ENCODE measurements around the gene COQ8A. TPM values are rescaled to one million over a fixed set of nuclear protein-coding genes. Genes with fewer than 3 reads are reported as not detected.

Gene COQ8A
- total RNA-seq (2014; rRNA removed; shearing (Covaris generic)) (8.3 and 10.5 TPM in 2 replicates), polyA plus RNA-seq (2016; fragmentation: Nextera tagmentation; extraction: Ambion mirVana) (7.9 and 8.7 TPM in 2 replicates)

- H4K20me1 ChIP-seq (ENCODE audit: insufficient read depth), result no peaks in the 10 kb centered on the region
- peak within 1 kb of the TSS; percentile 85 for H3K4me3 ChIP-seq
- H3K9ac ChIP-seq, result peak within 1 kb of the TSS; percentile 95
- no peaks in the 10 kb centered on the region for H3K9me3 ChIP-seq (ENCODE audit: low read depth)
- no peaks in the 10 kb centered on the region for H3F3A ChIP-seq (ENCODE audit: insufficient read depth)
- no peaks in the 10 kb centered on the region for H3K36me3 ChIP-seq (ENCODE audit: low read depth)
- H3K27ac ChIP-seq, result peak within 1 kb of the TSS; percentile 94
- H3K9me2 ChIP-seq (ENCODE audit: insufficient read depth), result no peaks in the 10 kb centered on the region
- DNase-seq, result peak; percentile 100
- peak within 1 kb of the TSS; percentile 95 for H3K4me2 ChIP-seq (ENCODE audit: unreplicated experiment)
- no peaks in the 10 kb centered on the region for H3K27me3 ChIP-seq (replicated peaks; ENCODE audit: insufficient read depth)
- H3K79me2 ChIP-seq (ENCODE audit: insufficient read depth), result no peaks in the 10 kb centered on the region
- TF ChIP-seq EZH2phosphoT487 (IDR thresholded peaks at IDR 0.05; ENCODE audit: insufficient read depth, low read depth), result no peak
- TF ChIP-seq EZH2 (IDR thresholded peaks at IDR 0.05; ENCODE audit: insufficient read depth, poor library complexity, severe bottlenecking), result no peak
- 0 to 1% methylated on average over 63 to 70 of the region's 73 CpGs for WGBS, 2 experiments (ENCODE audit: low coverage in 1 of 2, low lambda C conversion rate in 2 of 2, missing lambda C conversion rate in 2 of 2)
- H2AFZ ChIP-seq, result peak within 1 kb of the TSS; percentile 98
- H3K4me1 ChIP-seq (ENCODE audit: insufficient read depth), result peaks cover 8% of the 10 kb centered on the region
- in situ Hi-C loops (cut with MboI), result no loop called here
Observed at GRCh38 chr1:226940029-226940805, at the start of gene COQ8A. TSS of gene COQ8A (plus strand) at chr1:226940294. CDS start at chr1:226961386, 21,092 bp downstream.

DNA sequence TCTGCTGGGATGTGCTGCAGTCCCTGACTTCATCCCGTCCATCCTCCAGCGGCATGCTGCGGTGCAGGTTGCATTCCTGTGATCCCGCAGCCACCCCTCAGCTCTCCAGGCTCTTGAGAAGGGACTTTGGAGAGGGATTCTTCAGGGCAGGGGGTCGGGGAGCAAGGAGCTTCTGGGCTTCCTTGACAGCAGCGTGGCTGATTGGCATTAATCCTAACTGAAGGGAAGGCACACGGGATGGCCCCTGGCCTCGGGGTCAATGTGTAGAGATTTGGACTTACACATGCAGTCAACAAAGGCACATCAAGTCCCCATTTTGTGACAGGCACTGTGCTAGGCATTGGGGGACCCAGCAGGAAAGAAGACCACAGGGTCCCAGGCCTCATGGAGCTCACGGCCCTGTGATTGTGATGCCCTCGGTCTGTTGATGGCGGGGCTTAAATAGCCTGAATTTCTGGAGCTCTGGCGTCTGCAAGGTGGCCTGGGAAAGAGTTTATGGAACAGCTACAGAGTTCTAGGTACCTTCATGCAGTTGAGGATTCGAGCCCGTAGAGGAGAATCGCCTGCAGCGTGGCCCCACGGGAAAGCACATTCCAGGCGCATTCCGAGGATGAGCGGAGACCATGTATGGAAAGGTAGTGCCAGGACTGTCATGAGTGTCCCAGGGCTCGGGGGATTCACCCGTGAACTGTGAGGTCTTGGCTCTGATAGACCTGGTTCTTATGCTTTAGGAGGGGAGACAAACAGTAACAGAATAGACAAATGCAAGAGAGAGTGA is 49.6 kb upstream of the COQ8A start:
- no peak for TF ChIP-seq EZH2 (IDR thresholded peaks at IDR 0.05; ENCODE audit: insufficient read depth, poor library complexity, severe bottlenecking)
- no peak for TF ChIP-seq EZH2phosphoT487 (IDR thresholded peaks at IDR 0.05; ENCODE audit: insufficient read depth, low read depth)
- H3K9ac ChIP-seq, result no peak overlapping the region
- no peaks in the 10 kb centered on the region for H3K4me1 ChIP-seq (ENCODE audit: insufficient read depth)
- H4K20me1 ChIP-seq (ENCODE audit: insufficient read depth), result no peaks in the 10 kb centered on the region
- WGBS, 2 experiments (ENCODE audit: low coverage in 1 of 2, low lambda C conversion rate in 2 of 2, missing lambda C conversion rate in 2 of 2), result 88 to 89% methylated on average over 22 of the region's 22 CpGs
- H3K36me3 ChIP-seq (ENCODE audit: low read depth), result no peaks in the 10 kb centered on the region
- in situ Hi-C loops (cut with MboI), result no loop called here
- H3F3A ChIP-seq (ENCODE audit: insufficient read depth), result no peaks in the 10 kb centered on the region
- no peak for DNase-seq
- H3K9me2 ChIP-seq (ENCODE audit: insufficient read depth), result no peaks in the 10 kb centered on the region
- H3K9me3 ChIP-seq (ENCODE audit: low read depth), result no peaks in the 10 kb centered on the region
- H3K4me3 ChIP-seq, result no peak overlapping the region
- H3K27me3 ChIP-seq (replicated peaks; ENCODE audit: insufficient read depth), result no peaks in the 10 kb centered on the region
- H3K27ac ChIP-seq, result no peak overlapping the region
- H3K79me2 ChIP-seq (ENCODE audit: insufficient read depth), result no peaks in the 10 kb centered on the region
- H3K4me2 ChIP-seq (ENCODE audit: unreplicated experiment), result no peak overlapping the region
- no peak overlapping the region for H2AFZ ChIP-seq

DNA sequence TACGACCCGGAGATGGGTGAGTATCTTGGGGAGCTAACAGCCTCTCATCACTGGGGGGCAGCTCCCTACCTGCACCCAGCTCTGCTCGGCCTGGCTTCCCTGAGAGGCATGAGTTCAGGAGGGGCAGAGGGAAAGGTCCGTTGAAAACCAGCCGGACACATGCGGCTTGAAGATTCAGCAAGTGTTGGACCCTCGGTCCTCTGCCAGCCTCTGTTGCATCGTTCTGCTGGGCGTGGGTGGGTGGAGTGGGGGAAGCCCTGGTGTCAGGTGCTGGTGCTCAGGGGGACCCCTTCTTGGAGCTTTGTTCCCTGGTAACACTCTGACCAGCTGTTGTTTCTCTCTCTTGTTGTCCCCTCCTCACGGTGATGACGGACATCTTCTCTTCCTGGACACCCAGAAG is 48.7 kb upstream of the COQ8A start:
- Histone ChIP-seq H3K9ac (no peak overlapping the region), H3K79me2 (ENCODE audit: insufficient read depth) (no peaks in the 10 kb centered on the region), H2AFZ (no peak overlapping the region), H3K9me3 (ENCODE audit: low read depth) (no peaks in the 10 kb centered on the region), H3K4me2 (ENCODE audit: unreplicated experiment) (no peak overlapping the region), H3K4me3 (no peak overlapping the region), H3F3A (ENCODE audit: insufficient read depth) (no peaks in the 10 kb centered on the region), H3K36me3 (ENCODE audit: low read depth) (no peaks in the 10 kb centered on the region), H3K9me2 (ENCODE audit: insufficient read depth) (no peaks in the 10 kb centered on the region), H3K4me1 (ENCODE audit: insufficient read depth) (no peaks in the 10 kb centered on the region), H3K27ac (no peak overlapping the region), H3K27me3 (replicated peaks; ENCODE audit: insufficient read depth) (no peaks in the 10 kb centered on the region), H4K20me1 (ENCODE audit: insufficient read depth) (no peaks in the 10 kb centered on the region)
- WGBS, 2 experiments (ENCODE audit: low coverage in 1 of 2, low lambda C conversion rate in 2 of 2, missing lambda C conversion rate in 2 of 2), result 85% methylated on average over 11 of the region's 11 CpGs
- in situ Hi-C loops (cut with MboI), result no loop called here
- DNase-seq, result no peak
- TF ChIP-seq EZH2phosphoT487 (IDR thresholded peaks at IDR 0.05; ENCODE audit: insufficient read depth, low read depth) (no peak), EZH2 (IDR thresholded peaks at IDR 0.05; ENCODE audit: insufficient read depth, poor library complexity, severe bottlenecking) (no peak)

DNA sequence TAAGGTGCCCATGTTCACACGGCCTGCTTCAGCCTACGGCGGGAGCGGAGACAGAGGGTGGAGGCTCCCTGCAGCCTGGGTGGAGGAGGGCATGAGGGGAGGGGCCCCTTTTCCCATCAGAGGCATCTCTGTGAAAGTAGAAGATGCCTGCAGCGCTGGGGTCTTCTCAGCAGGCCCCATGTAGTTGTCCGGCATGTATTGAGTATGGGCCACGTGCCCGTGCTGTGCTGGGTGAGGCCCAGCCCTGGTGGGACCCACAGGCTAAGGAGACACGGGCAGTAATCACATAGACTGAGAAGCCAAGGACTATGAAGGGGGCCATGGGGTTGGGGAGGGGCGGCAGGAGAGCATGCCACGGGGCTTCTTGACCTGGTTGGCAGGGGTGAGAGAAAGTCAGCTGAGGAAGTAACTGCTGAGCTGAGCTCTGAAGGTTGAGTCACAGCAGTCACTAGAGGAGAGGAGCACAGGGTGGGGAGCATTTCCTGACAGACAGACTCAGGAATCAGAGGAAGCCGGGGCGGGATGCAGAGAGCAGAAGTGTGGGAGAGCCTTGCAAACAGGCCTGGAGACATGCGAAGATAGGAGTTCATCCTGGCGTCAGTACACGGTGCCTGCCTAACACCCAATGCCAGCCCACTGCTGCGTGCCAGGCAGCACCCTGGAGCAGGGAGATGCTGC is 48.1 kb upstream of the COQ8A start:
- DNase-seq, result peak; percentile 43
- Histone ChIP-seq H3K4me3 (no peak overlapping the region), H3K4me2 (ENCODE audit: unreplicated experiment) (no peak overlapping the region), H3F3A (ENCODE audit: insufficient read depth) (no peaks in the 10 kb centered on the region), H2AFZ (no peak overlapping the region), H3K27me3 (replicated peaks; ENCODE audit: insufficient read depth) (no peaks in the 10 kb centered on the region), H3K27ac (no peak overlapping the region), H3K36me3 (ENCODE audit: low read depth) (no peaks in the 10 kb centered on the region), H3K9me3 (ENCODE audit: low read depth) (no peaks in the 10 kb centered on the region), H4K20me1 (ENCODE audit: insufficient read depth) (no peaks in the 10 kb centered on the region), H3K79me2 (ENCODE audit: insufficient read depth) (no peaks in the 10 kb centered on the region), H3K9me2 (ENCODE audit: insufficient read depth) (no peaks in the 10 kb centered on the region), H3K4me1 (ENCODE audit: insufficient read depth) (no peaks in the 10 kb centered on the region), H3K9ac (no peak overlapping the region)
- TF ChIP-seq EZH2phosphoT487 (IDR thresholded peaks at IDR 0.05; ENCODE audit: insufficient read depth, low read depth) (no peak), EZH2 (IDR thresholded peaks at IDR 0.05; ENCODE audit: insufficient read depth, poor library complexity, severe bottlenecking) (no peak)
- WGBS, 2 experiments (ENCODE audit: low coverage in 1 of 2, low lambda C conversion rate in 2 of 2, missing lambda C conversion rate in 2 of 2), result 79 to 86% methylated on average over 13 to 17 of the region's 17 CpGs
- in situ Hi-C loops (cut with MboI), result no loop called here
